Measurements from ENCODE around the gene CCDC13. TPM values are rescaled to one million over a fixed set of nuclear protein-coding genes. Genes with fewer than 3 reads are reported as not detected.

The CCDC13 gene
- total RNA-seq, 1 donor from 2014 or later: 1.1 TPM

DNA sequence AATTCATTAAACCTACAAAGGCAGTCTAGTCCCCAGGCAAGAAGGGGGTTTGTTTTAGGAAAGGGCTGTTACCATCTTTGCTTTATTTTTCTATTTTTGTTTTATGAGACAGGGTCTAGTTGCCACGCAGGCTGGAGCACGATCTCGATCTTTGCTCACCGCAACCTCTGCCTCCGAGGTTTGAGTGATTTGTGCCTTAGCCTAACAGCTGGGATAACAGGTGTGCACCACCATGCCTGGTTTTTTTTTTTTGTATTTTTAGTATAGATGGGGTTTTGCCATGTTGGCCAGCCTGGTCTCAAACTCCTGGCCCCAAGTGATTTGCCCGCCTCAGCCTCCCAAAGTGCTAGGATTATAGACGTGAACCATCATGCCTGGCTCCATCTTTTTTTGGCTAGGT is 26.3 kb upstream of the CCDC13 start:
- DNase-seq: peak; percentile 34

DNA sequence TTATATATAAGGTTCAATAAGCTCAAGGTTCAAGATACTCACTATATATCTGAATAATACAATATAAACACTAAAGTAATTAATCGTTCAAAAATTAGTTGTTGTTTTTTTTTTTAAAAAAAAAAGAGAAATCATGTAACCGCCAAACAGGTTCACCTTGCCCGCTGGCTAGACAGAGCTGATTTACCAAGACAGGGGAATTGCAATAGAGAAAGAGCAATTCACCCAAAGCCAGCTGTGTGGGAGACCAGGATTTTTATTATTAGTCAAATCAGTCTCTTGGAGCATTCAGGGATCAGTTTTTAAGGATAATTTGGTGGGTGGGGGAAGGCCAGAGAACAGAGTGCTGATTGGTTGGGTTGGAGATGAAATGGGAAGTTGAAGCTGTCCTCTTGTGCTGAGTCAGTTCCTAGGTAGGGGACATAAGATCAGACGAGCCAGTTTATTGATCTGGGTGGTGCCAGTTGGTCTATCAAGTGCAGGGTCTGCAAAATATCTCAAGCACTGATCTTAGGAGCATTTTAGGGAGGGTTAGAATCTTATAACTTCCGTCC is 23.4 kb upstream of the CCDC13 start:
- DNase-seq: no peak

- DNase-seq: no peak
These were observed 22.6 kb upstream of the CCDC13 start for GRCh38 chr3:42795621-42796181.

GRCh38 chr3:42790714-42791229 is 17.7 kb upstream of the CCDC13 start:
- DNase-seq: no peak

- DNase-seq: no peak
These were observed 13.6 kb upstream of the CCDC13 start for GRCh38 chr3:42786631-42787030.

GRCh38 chr3:42786212-42786611 is 13.2 kb upstream of the CCDC13 start:
- no peak for DNase-seq

DNA sequence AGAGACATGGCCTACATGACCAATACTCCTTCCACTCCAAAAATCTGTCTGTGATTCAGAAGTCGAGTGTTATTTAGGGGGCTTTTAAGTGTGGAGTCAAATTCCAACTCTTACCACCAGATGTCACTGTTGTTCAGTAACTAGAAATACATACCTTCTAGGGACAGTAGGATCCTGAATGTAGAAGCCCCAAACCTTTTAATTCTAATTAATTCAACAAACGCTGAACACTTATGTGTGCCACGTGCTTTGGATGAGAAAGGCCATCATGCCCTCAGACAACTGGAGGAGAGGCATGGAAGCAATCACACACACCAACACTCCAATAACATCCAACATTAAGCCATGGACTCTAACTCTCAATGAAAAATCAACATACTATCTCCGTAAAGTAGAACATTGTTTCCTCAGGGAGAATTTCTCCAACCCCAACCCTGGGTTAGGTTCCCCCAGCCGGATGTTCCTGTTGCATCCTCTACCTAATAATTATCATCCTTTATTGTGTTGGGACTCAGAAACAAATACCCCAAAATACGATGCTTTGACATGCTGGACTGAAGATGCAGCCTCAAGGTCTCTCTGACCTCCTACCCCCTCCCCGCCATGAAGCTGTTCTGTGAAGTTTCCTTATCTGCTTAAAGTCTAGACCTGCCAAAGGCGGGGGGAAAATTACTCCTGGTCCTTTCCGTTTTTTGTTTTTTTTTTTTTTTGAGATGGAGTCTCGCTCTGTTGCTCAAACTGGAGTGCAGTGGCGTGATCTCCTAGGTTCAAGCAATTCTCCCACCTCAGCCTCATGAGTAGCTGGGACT is 8.0 kb upstream of the CCDC13 start:
- peak; percentile 88 for DNase-seq

GRCh38 chr3:42780398-42780797 is 7.3 kb upstream of the CCDC13 start:
- DNase-seq: no peak

GRCh38 chr3:42778644-42779043 is 5.6 kb upstream of the CCDC13 start:
- DNase-seq: no peak

DNA sequence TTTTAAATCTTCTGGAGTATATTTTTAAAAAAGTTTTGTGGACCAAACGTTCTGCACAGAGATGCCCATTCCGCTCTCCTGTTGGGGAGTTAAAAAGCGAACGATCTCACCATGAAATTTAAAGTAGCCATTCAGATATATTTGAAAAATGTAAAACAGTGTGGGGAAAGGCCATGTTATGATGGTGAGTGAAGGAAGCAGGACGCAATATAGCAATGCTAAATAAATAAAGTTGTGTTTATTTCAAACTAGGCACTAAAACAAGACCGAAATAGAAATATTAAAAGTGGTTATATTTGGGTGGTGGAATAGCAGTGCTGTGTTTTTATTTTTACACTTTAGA is 327 bp upstream of the CCDC13 start:
- DNase-seq: no peak

GRCh38 chr3:42771271-42771670 is 1.8 kb downstream of the CCDC13 start:
- no peak for DNase-seq

DNA sequence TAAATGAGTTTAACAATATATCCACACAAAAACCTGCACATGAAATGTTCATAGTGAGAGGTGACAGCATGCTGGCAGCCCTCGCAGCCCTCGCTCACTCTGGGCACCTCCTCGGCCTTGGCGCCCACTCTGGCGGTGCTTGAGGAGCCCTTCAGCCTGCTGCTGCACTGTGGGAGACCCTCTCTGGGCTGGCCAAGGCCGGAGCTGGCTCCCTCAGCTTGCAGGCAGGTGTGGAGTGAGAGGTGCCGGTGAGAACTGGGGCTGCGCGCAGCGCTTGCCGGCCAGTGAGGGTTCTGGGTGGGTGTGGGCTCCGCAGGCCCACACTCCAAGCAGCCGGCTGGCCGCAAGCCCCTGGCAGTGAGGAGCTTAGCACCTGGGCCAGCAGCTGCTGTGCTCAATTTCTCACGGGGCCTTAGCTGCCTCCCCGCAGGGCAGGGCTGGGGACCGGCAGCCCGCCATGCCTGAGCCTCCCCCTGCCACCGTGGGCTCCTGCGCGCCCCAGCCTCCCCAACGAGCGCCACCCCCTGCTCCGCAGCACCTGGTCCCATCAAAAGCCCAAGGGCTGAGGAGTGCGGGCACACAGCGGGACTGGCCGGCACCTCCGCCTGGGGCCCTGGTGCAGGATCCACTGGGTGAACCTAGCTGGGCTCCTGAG is 3.4 kb downstream of the CCDC13 start:
- DNase-seq: no peak

DNA sequence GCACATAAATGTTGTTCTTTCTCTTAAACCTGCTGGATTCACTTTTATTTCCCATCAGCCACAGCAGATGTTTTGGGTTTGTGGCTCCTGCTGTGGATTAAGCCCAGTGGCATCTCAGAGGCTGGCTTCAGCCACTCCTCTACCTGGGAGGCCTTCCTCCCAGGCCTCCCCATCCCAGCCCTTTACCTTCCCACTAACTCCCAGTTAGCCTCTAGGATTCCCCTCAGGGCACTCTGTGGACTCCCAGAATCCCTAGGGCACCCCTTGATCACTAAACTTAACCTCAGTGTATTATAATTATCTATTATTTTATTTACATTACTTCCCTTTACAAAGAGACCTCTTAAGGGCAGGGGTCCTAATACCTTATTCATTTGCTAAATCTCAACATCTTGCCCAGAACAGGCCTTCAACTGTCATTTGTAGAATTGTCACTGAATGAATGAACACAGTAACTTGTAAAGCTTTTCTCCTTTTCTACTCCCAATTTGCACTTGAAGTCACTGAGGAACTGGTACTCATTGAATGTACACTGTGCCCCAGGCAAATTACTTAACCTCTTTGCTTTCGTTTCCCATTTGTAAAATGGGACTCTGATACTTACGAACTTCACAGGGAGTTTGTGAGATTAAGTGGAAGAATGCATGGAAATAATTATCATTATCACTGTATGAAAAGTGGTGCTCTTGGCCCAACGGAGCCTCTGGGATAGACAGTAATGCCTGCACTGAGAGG is 8.3 kb downstream of the CCDC13 start:
- no peak for DNase-seq

GRCh38 chr3:42764115-42764514 is 8.9 kb downstream of the CCDC13 start:
- DNase-seq: no peak

- no peak for DNase-seq
These were observed 10.0 kb downstream of the CCDC13 start for GRCh38 chr3:42763021-42763420.

- no peak for DNase-seq
These were observed 10.9 kb downstream of the CCDC13 start for GRCh38 chr3:42762046-42762724.

DNA sequence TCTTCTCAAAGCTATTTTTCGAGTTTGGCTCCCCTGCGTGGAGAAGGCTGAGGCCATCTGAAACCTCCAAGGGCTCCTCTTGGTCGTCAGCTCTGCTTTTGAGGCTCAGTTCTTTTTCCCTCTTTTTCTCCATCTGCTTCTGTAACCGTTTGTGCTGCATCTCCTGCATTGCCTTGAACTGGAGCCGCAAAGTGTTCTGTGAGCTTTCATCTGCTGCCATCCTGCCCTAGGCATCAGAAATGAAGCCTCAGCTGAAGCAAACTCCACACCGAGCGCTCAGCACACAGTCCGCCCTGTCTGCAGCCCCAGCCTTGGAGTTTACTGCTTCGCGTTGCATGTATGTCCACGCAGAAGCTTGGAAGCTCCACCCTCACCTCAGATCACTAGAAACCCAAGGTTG is 14.9 kb downstream of the CCDC13 start:
- no peak for DNase-seq

GRCh38 chr3:42756681-42757213 is 16.3 kb downstream of the CCDC13 start:
- no peak for DNase-seq

DNA sequence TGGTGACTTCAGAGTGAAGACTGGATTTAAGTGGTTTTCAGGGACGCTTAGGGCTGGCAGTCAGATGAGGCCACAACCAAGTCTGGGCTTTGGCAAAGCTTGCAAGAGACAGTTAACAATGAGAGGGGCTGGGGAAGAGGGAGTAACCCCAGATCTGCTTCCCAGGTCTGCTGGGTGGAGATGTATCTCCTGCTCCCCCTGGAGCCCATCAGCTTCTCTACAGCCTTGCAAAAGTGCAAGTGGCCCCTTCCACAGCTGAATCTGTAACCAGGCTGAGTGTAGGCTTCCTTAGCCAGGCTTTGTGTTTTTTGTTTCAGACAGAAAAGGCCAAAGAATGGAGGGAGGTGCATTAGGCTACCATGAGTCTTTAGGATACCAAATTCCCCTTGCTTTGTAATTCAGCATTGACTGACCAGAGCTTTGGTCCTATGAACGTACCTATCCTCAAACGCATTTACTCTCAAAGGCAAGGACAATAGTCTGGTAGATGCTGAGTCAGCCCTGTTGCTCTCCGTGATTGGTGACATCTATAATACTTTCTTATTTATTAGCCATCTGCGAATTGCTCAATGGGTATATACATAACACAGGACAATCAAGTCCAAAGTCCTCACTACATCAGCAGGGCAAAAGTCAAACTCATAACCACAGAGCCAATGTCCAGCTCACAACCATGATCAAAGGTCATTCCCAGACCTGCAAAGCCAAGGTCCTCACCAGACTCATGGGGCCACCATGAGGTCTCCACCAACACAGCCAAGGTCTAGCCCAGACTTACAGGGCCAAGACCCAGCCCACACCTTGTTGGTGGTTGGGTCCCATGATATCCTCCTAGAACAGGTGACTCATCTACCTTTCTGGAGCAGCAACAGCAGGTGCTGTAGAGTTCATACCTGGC is 17.1 kb downstream of the CCDC13 start:
- DNase-seq: peak; percentile 50

DNA sequence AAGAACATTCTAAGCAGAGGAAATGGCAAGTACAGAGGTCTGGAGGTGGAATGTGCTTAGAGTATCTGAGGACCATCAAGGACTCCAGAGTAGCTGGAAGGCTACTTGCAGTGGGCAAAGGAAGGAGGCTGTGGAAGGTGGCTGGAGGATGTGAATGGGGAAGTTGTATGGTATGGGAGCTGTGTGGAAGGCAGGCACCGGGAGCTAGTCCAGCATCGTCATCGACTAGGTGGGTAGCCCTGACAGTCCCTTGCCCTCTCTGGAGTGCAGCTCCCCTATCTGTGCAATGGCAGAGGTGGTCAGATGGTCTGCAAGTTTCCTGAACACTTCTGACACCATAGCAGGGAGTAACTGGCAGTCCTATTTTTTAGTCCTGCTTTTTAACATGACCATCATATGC is 19.3 kb downstream of the CCDC13 start:
- DNase-seq: no peak

DNA sequence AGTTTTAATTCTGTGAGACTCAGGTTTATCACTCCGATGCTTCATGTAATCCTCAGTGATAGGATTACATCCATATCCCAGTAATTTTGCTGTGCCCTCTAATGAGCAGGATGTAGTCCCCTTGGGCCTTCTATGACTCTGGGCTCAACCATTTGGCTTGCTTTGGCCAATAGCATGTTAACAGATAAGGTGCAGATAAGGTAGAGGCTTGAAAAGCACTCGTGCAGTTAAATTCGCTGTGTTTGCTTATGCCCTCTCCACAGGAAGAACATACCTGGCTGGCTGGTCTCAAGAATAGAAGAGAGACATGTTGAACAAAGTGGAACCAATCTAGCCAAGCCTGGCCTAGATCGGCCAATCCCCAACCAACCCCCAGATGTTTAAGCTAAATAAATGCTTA is 20.1 kb downstream of the CCDC13 start:
- no peak for DNase-seq

Data from tongue (tissue), 2 donors.